GM12878 (cell line): Measurements from ENCODE around the gene RGS16. TPM values are rescaled to one million over a fixed set of nuclear protein-coding genes. Genes with fewer than 3 reads are reported as not detected.

ENCODE experiments used
- ATAC-seq: fragments of 200-7000 bp; cut with Tn5 transposase; 3 replicates; pipeline ENCODE4 v1.9.1; 2020; ENCODE audit warnings: mild to moderate bottlenecking, moderate library complexity
- BruUV-seq: library from RNA; stranded (reverse); fragments of 400-500 nt; replicated peaks from 2 replicates; lab custom pipeline; 2021; lab: Mats Ljungman, UMichigan
- CTCF ChIA-PET: fragments of 300-600 bp; sonication (Branson Sonifier 250); formaldehyde crosslinking; extraction: SDS; loops from one replicate; lab custom pipeline; 2021; ENCODE audit warnings: inconsistent platforms; lab: Yijun Ruan, JAX
- POLR2A ChIA-PET: fragments of 350-600 bp; formaldehyde crosslinking; extraction: SDS; loops from one replicate; lab custom pipeline; 2021; ENCODE audit warnings: inconsistent platforms; lab: Charles Lee
- RAD21 ChIA-PET: fragments of 300-600 bp; sonication (Branson Sonifier 250); formaldehyde crosslinking; loops from one replicate; lab custom pipeline; 2023; ENCODE audit warnings: antibody characterized with exemption; ENCODE audit not compliant: unreplicated experiment; lab: Charles Lee
- SMC1A ChIA-PET: fragments of 300-600 bp; sonication (Branson Sonifier 250); formaldehyde crosslinking; loops from one replicate; lab custom pipeline; 2023; ENCODE audit not compliant: unreplicated experiment, uncharacterized antibody; lab: Charles Lee
- DNase-seq: peaks from one replicate; pipeline ENCODE4 v3.0.0-alpha.2; 2011; ENCODE audit warnings: low read depth, low spot score
- FAIRE-seq: peaks from 3 replicates; lab custom pipeline; 2011; peaks lifted over from hg19 to GRCh38; lab: Jason Lieb, UNC
- H2AFZ ChIP-seq: 2 replicates; pipeline ENCODE4 v1.6.0; 2011; ENCODE audit warnings: low read depth, low read length, control low read depth; ENCODE audit not compliant: control insufficient read depth
- H3K27ac ChIP-seq: 2 replicates; pipeline ENCODE4 v1.5.1; 2011; ENCODE audit warnings: control low read depth; ENCODE audit not compliant: control insufficient read depth, insufficient read depth
- H3K27me3 ChIP-seq, 2 experiments: replicated peaks in 1 of 2; 2 replicates each; pipeline versions ENCODE4 v1.6.0 to v1.6.1; 2011; ENCODE audit warnings: low read length in 1 of 2; ENCODE audit not compliant: control insufficient read depth in 2 of 2, insufficient read depth in 2 of 2
- H3K36me3 ChIP-seq, 2 experiments: 2 replicates each; pipeline ENCODE4 v1.5.1; 2011; ENCODE audit warnings: low read length in 1 of 2; ENCODE audit not compliant: control insufficient read depth in 2 of 2, insufficient read depth in 2 of 2
- H3K4me1 ChIP-seq: 2 replicates; pipeline ENCODE4 v1.6.1; 2011; ENCODE audit warnings: mild to moderate bottlenecking, low read length, moderate library complexity, mixed read lengths; ENCODE audit not compliant: control insufficient read depth, insufficient read depth
- H3K4me2 ChIP-seq: 2 replicates; pipeline ENCODE4 v1.6.0; 2011; ENCODE audit warnings: control low read depth; ENCODE audit not compliant: control insufficient read depth, insufficient read depth
- H3K4me3 ChIP-seq: fragments of 200-600 bp; sonication (generic); 2 replicates; pipeline ENCODE4 v1.5.1; 2016
- H3K79me2 ChIP-seq: 2 replicates; pipeline ENCODE4 v1.6.0; 2011; ENCODE audit warnings: low read length; ENCODE audit not compliant: control insufficient read depth, insufficient read depth
- H3K9ac ChIP-seq: 2 replicates; pipeline ENCODE4 v1.8.0; 2011; ENCODE audit warnings: low read length, control low read depth, mixed read lengths; ENCODE audit not compliant: control insufficient read depth, insufficient read depth
- H3K9me3 ChIP-seq: replicated peaks from 3 replicates; pipeline ENCODE4 v1.5.1; 2011; ENCODE audit warnings: mild to moderate bottlenecking, low read length; ENCODE audit not compliant: control insufficient read depth, insufficient read depth
- H4K20me1 ChIP-seq: 2 replicates; pipeline ENCODE4 v1.6.0; 2011; ENCODE audit not compliant: control insufficient read depth, insufficient read depth
- CHD1 ChIP-seq: IDR thresholded peaks from 2 replicates; pipeline ENCODE4 v1.6.1; 2012; ENCODE audit warnings: low read depth, low read length, improper control_type of control experiment
- ESRRA ChIP-seq: IDR thresholded peaks from 2 replicates; pipeline ENCODE4 v1.6.1; 2012; ENCODE audit warnings: mild to moderate bottlenecking, low read length, improper control_type of control experiment
- EZH2 ChIP-seq: IDR thresholded peaks from 2 replicates; pipeline ENCODE4 v1.6.1; 2012; ENCODE audit warnings: low read depth, mild to moderate bottlenecking, control low read depth, inconsistent platforms, low read length, borderline replicate concordance; ENCODE audit not compliant: control insufficient read depth
- HDAC6 ChIP-seq: fragments of 200-600 bp; sonication (generic); IDR thresholded peaks from one replicate; pipeline ENCODE4 v1.8.0; 2017; ENCODE audit warnings: antibody characterized with exemption; ENCODE audit not compliant: unreplicated experiment
- JUND ChIP-seq: IDR thresholded peaks from 2 replicates; pipeline ENCODE4 v1.6.1; 2012; ENCODE audit warnings: low read depth, mild to moderate bottlenecking, low read length, improper control_type of control experiment, moderate library complexity
- KLF5 ChIP-seq: fragments of 450-650 bp; IDR thresholded peaks from 2 replicates; pipeline ENCODE4 v1.6.1; 2014; ENCODE audit warnings: mild to moderate bottlenecking; ENCODE audit not compliant: partially characterized antibody
- SMARCA5 ChIP-seq: fragments of 450-650 bp; IDR thresholded peaks from 2 replicates; pipeline ENCODE4 v1.6.1; 2017; ENCODE audit warnings: mild to moderate bottlenecking
- SREBF1 ChIP-seq: IDR thresholded peaks from 2 replicates; pipeline ENCODE4 v1.6.1; 2012; ENCODE audit warnings: mild to moderate bottlenecking, low read length
- TAF1 ChIP-seq: IDR thresholded peaks from 2 replicates; pipeline ENCODE4 v1.6.1; 2011; ENCODE audit warnings: mild to moderate bottlenecking, low read depth, low read length, borderline replicate concordance
- ZNF384 ChIP-seq: IDR thresholded peaks from 2 replicates; pipeline ENCODE4 v1.6.1; 2012; ENCODE audit warnings: low read depth, mild to moderate bottlenecking, low read length, improper control_type of control experiment, borderline replicate concordance
- WGBS: methylation state at CpG from one replicate; pipeline ENCODE4 v1.1.6; 2016; ENCODE audit warnings: low lambda C conversion rate; ENCODE audit not compliant: insufficient replicate concordance, insufficient coverage; ENCODE audit errors: missing lambda C conversion rate; 5-methylcytosine and 5-hydroxymethylcytosine counted together
- in situ Hi-C: fragments of 300-500 bp; cut with MboI; formaldehyde crosslinking; loops from 9 replicates; pipeline ENCODE4 v1.14.3; 2018; ENCODE audit warnings: mixed read lengths
- intact Hi-C: fragments of 100-400 bp; cut with micrococcal nuclease; formaldehyde crosslinking; loops from one replicate; pipeline ENCODE4 v1.14.2; 2022; ENCODE audit not compliant: unreplicated experiment
- polyA plus RNA-seq, 11 experiments: library from polyadenylated mRNA; depleted of rRNA in 4 of 11; unstranded in 6 of 11; stranded (reverse) in 5 of 11; fragments of >200 nt; fragmentation: Nextera tagmentation in 4 of 11; fragmentation: Illumina TruSeq in 1 of 11; extraction: Ambion mirVana in 4 of 11; extraction: Trizol in 1 of 11; gene quantifications; 1 replicate in 1 of 11; 2 replicates in 10 of 11; pipeline versions ENCODE4 v1.2.1 to v1.2.3, GENCODE V29; 2011 to 2016; ENCODE audit warnings: inconsistent platforms in 2 of 11, missing spikeins in 2 of 11, low read depth in 1 of 11
- total RNA-seq, 4 experiments: library from RNA; depleted of rRNA in 3 of 4; stranded (reverse); fragments of >200 nt in 3 of 4; fragmentation: Illumina TruSeq in 1 of 4; extraction: Trizol in 1 of 4; gene quantifications; 2 replicates each; pipeline versions ENCODE4 v1.2.1 to v1.2.3, GENCODE V29; 2013 to 2021
- TF ChIP-seq, protein P1 (sequence below): fragments of 450-650 bp; IDR thresholded peaks from 2 replicates; pipeline ENCODE4 v1.6.1; 2018; ENCODE audit warnings: borderline replicate concordance, mild to moderate bottlenecking; ENCODE audit not compliant: partially characterized antibody
- TF ChIP-seq, protein P2 (sequence below): IDR thresholded peaks from 2 replicates; pipeline ENCODE4 v1.6.1; 2012; ENCODE audit warnings: low read length, inconsistent platforms
- TF ChIP-seq, protein P3 (sequence below): IDR thresholded peaks from 2 replicates; pipeline ENCODE4 v1.6.1; 2011; ENCODE audit warnings: low read depth, mild to moderate bottlenecking, low read length, moderate library complexity, borderline replicate concordance; ENCODE audit errors: extremely low read depth

The RGS16 gene
- total and polyA plus RNA-seq, 10 of the 15 experiments (the other 5 are each of a cell fraction or from before 2014, with no cell fraction given) = 16.4 to 58.2 (median 44.6) TPM

DNA sequence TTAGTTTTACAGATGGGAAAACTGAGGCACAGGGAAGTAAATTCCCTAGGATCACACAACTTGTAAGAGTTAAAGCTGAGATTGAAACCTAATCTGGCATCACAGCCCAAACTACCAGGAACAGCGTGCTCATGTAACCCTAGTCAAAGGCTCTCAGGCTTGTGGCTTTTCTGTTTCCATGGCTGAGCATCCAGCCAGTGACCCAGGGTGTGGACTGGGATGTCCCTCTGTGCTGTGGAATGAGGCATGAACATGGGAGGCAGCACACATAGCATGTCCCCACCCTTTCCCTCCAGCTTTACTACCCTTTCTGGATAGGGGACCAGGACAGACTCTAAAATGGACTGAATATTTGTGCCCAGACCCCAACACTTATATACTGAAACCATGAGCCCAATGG is 35.1 kb upstream of the RGS16 start:
- DNase-seq = no peak
- ChIA-PET POLR2A (no interaction called here), SMC1A (interaction anchor here (1.3 to 2.8 kb wide), 2 partner anchors 11 to 23 kb away, joined by 3 to 11 read pairs; no protein-coding TSS in a partner anchor), CTCF (interaction anchor here (0.8 to 1.0 kb wide), 2 partner anchors 10 to 143 kb away, joined by 3 read pairs; no protein-coding TSS in a partner anchor), RAD21 (no interaction called here)
- no peak for FAIRE-seq
- Histone ChIP-seq H4K20me1 (no peaks in the 10 kb centered on the region), H3K36me3 (no peaks in the 10 kb centered on the region), H3K4me1 (peaks cover 9% of the 10 kb centered on the region), H3K79me2 (no peaks in the 10 kb centered on the region), H3K4me2 (no peak overlapping the region), H2AFZ (no peak overlapping the region), H3K27me3 (no peaks in the 10 kb centered on the region), H3K27ac (no peak overlapping the region), H3K4me3 (no peak overlapping the region), H3K9me3 (no peaks in the 10 kb centered on the region), H3K9ac (no peak overlapping the region)
- intact Hi-C loops = no loop called here
- no peak for TF ChIP-seq JUND
- TF ChIP-seq, protein P1, sequence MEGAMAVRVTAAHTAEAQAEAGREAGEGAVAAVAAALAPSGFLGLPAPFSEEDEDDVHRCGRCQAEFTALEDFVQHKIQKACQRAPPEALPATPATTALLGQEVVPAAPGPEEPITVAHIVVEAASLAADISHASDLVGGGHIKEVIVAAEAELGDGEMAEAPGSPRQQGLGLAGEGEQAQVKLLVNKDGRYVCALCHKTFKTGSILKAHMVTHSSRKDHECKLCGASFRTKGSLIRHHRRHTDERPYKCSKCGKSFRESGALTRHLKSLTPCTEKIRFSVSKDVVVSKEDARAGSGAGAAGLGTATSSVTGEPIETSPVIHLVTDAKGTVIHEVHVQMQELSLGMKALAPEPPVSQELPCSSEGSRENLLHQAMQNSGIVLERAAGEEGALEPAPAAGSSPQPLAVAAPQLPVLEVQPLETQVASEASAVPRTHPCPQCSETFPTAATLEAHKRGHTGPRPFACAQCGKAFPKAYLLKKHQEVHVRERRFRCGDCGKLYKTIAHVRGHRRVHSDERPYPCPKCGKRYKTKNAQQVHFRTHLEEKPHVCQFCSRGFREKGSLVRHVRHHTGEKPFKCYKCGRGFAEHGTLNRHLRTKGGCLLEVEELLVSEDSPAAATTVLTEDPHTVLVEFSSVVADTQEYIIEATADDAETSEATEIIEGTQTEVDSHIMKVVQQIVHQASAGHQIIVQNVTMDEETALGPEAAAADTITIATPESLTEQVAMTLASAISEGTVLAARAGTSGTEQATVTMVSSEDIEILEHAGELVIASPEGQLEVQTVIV = no peak
- TF ChIP-seq ESRRA = no peak
- no peak for TF ChIP-seq ZNF384
- no peak for TF ChIP-seq HDAC6
- TF ChIP-seq SMARCA5 = no peak
- TF ChIP-seq EZH2 = no peak
- TF ChIP-seq CHD1 = no peak
- TF ChIP-seq, protein P2, sequence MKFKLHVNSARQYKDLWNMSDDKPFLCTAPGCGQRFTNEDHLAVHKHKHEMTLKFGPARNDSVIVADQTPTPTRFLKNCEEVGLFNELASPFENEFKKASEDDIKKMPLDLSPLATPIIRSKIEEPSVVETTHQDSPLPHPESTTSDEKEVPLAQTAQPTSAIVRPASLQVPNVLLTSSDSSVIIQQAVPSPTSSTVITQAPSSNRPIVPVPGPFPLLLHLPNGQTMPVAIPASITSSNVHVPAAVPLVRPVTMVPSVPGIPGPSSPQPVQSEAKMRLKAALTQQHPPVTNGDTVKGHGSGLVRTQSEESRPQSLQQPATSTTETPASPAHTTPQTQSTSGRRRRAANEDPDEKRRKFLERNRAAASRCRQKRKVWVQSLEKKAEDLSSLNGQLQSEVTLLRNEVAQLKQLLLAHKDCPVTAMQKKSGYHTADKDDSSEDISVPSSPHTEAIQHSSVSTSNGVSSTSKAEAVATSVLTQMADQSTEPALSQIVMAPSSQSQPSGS = no peak
- no peak for TF ChIP-seq SREBF1
- TF ChIP-seq, protein P3, sequence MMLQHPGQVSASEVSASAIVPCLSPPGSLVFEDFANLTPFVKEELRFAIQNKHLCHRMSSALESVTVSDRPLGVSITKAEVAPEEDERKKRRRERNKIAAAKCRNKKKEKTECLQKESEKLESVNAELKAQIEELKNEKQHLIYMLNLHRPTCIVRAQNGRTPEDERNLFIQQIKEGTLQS = no peak
- TF ChIP-seq KLF5 = no peak
- no peak for TF ChIP-seq TAF1
- no peak for ATAC-seq
- in situ Hi-C loops = no loop called here
- no TSS peak for BruUV-seq
- 100% methylated on average over 1 of the region's 1 CpG for WGBS
